Activated T-cell treated with anti-CD3 and anti-CD28 coated beads for 1 hour (primary cell): ENCODE data around the gene TCOF1.

ENCODE experiments used
- DNase-seq: peaks from one replicate; pipeline ENCODE4 v3.0.0-alpha.2; 2020; ENCODE audit warnings: low read depth

Gene TCOF1

DNA sequence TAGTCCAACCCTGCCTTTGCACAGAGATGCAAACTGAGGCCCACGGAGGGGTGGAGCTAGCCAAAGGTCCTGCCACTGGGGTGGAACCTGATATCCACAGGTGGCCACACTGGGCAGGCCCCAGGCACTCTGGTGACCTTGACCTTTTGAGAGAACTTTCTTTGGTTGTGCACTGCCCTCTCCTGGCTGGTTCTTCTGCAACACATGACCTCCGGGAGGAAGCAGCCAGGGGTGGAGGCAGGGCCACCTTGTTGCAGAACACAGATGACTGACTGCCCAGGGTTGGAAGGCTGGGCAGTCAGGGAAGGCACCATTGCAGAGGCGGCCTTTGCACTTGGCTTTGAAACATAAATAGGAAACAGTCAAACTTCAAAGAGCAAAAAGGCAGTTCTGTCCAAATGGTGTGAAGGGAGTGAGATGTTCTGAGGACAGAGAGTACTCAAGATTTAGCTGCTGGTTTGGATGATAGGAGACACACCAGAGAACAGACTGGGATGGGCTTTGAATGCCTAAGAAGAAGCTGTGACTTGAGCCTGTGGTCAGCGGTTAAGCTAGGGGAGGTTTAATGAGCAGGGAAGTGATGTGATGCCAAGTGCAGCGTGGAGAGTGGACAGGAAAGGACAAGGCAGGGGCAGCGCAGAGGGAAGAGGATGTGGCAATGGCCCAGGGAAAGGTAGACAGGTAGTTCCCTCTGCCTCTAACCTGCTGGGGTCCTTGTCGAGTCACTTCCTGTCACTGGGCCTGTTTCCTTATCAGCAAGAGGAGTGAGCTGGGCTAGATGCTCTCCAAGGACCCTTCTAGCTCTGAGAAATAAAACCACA, 6.8 kb upstream of the TCOF1 start:
- DNase-seq: peak; percentile 16

DNA sequence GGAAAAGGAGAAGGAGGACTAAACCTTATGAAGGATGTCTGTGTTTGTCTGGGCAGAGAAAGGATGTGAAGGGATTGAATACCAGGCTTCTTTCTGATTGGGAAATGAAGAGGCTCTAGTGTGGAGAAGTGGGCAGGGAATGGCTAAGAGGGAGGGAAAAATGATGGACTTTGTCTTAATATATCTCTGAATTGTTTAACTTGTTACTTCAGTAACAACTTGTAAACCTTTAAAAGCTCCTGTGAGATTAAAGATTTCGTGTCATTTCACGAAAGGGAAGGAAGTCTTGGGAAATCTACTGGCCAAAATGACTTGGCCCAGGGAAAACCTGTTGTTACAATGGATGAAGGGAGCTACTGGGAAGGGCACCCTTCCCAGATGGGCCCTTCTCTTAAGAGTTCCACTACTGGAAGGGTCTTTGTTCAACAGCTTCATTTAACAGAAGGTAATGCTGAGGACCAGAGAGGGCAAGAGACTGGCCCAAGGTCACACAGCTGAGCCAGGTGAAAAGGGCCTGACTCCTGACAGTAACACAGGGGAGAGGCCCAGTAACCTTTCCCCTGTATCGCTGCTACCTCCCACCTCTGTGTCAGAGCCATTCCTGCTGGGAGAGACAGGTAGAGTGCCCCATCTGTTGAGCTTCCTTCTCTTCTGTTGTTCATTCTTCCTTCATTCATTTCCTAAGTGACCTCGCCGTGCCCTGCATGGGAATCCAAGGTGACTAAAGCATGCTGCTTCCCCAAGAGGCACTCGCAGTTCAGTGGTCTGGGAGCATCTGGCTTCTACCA, 5.1 kb upstream of the TCOF1 start:
- no peak for DNase-seq

DNA sequence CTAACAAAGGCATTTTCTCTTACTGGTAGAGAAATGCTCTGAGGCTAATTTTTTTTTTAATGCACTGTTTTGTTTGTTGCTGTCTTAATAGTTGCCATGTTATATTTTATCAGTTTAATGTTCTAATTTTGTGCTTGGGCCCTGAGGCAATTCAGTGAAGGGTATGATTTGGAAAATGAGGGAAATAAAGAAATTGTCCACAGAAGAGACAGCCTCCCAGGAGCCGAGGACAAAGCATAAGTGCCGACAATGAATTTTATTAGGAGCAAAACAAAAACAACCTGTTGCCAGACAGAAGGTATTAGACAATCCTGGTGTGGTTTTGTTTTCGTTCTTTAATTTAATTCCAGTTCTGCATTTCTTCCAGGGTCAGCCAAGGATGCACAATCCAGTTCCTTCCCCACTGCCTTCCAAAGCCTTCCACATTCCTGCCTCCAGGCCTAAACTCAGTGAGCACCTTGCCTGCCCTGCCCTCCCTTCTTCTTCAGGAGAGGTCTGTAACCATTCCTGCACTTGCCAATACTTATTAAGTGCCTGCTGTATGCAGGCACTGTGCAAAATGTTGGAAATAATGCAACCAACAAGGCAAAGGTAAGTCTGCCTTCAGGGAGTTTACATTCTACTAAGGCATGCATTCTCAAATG, 4.3 kb upstream of the TCOF1 start:
- DNase-seq: no peak

DNA sequence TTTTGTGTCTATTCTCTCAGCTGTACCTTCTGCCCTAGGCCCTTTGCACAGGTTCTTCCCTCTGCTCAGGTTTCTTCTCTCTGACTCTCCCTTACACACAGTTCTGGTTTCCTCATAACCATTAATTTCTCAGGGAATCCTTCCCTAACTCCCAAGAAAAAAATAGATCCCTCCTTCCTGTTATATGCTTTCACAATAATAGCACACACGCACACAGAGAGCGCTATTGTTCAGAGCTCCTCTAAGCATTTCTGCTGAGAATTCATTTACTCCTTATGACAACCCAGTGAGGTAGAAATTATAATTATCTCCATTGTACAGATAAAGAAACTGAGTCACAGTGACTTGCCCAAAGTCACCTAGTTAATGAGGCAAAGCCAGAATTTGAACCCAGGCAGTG, 1.7 kb upstream of the TCOF1 start:
- DNase-seq: no peak

DNA sequence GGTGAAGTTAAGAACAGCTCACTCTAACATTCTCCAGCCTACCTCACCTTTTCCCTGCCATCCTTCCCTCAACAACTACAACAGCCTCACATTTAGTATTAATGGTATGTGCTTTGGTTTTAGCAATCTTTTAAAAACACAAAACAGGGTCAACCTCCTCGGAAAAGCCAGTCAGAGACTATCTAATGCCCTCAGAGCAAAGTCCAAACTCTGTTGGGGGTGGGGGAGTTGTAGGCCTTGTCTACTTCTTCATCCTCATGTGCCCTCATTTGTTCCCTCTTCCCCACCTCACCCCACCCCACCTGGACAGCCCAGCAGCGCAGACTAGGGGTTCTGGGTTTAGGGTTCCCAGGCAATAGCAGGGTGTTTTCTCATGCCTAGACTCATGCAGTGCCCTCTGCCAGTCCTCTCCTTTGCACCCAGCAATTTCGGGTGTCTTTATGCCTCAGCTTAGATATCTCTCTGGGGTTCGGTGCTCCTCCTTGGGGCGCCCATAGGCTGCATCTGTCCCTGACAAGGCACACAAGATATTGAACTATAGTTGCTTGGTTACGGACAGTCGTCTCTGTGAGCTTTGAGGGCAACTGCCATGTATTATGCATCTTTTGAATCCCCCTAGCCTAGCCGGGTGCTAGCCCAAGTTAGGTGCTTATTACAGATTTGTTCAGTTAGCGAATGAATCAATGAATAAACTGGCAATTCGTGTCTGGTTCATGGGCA, 762 bp upstream of the TCOF1 start:
- no peak for DNase-seq

DNA sequence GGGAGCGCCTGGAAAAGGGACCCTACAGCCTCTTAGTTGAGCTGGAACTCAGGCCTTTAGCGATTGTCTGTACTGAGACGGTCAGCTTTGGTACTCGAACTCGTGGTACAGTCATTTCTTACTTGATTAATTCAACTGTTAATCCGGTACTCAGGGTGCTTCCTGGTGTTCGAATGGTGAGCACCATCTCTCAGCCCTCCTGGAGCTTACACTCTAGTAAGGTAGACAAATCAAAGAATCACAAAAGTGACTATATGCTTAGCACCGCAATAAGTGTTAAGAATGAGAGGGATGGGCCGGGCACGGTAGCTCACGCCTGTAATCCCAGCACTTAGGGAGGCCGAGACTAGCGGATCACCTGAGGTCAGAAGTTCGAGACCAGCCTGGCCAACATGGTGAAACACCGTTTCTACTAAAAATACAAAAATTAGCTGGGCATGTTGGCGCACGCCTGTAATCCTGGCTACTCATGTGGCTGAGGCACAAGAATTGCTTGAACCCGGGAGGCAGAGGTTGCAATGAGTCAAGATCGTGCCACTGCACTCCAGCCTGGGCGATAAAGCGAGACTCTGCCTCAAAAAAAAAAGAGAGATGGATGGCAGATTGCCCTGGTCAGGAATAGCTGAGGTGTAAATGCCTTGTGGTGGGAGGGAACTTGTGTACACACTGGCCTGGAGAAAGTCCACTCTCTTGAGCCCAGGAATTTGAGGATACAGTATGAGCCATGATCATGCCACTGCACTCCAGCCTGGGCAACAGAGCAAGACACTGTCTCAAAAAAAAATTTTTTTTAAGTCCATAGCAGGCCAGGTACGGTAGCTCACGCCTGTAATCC, 981 bp downstream of the TCOF1 start:
- DNase-seq: no peak

DNA sequence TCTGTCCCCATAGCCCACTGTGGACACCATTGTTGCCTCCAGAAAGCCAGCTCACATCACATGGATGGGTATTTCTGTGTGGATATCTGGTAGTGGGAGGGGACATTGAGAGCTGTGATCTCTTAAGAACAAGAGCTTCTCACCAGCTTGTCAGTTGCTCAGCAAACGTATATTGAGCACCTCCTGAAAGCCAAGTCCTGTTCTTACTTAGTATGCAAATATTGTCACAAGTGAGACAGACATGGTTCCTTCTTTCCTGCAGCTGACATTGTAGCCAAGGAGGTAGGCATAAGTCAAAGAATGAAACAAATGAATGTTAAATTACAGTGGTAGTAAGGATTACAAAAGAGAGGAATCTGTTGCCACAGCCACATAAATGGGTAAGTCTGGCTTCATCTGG, 3.8 kb downstream of the TCOF1 start:
- DNase-seq: no peak

DNA sequence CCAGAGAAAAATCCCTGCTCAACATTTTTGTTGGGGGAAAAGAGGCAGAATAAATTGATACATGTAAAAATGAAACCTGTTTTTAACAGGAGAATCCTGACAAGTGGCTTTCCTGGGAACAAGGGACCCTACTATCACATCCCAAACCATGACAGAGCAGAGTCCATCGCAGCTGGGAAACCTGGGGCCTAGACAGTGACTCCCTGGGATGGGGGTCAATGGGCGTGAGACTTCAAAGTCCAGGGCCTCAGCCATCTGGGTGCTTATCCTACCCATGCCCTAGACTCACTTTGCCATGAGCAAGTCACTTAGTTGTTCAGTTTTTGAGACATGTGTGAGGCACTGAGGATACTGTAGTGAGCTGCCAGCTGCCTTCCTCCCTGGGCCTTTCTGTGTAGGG, 5.7 kb downstream of the TCOF1 start:
- no peak for DNase-seq

DNA sequence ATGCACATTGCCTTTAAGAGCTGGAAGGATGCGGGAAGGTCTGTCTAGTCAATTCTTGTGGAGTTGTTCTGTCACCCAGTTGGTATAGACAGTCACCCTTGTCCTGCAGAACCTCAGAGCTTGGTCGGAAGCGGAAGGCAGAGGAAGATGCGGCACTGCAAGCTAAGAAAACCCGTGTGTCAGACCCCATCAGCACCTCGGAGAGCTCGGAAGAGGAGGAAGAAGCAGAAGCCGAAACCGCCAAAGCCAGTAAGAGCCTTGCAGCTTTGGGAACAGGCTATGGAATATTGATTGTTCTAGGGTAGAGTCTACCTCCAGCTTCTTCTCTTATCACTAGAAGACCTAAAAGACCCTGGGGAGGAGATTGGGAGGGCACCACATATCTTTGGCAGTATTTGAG, 6.5 kb downstream of the TCOF1 start:
- DNase-seq: no peak

DNA sequence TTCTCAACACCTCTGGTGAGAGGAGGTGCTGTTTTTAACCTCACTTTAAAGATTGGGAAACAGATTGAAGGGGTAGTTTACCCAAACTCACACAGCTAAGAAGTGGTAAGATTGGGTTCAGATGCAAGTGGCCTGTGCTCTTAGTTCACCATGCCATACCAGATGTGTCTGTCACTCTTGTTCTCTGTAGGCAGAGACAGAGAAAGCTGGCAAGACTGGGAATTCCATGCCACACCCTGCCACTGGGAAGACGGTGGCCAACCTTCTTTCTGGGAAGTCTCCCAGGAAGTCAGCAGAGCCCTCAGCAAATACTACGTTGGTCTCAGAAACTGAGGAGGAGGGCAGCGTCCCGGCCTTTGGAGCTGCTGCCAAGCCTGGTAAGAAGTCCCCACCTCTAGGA, 11.0 kb downstream of the TCOF1 start:
- no peak for DNase-seq

DNA sequence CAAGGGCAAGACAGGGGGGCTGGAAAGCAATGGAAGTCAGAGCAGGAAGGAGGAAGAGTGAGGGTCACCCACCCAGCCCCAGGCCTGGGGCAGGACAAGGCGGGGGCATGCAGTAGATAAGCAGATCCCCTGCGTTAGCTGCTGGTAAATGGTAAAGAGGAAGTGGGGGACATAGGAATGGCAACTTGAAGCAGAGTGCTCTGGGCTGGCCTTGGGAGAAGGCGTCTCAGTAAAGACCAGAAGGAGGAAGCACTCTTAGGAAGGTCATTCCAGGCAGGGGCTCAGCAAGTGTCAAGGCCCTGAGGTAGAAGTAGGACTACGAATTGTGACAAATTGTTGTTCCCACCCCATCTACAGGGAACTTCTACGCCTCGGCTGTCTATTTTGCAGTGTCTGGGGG, 15.1 kb downstream of the TCOF1 start:
- no peak for DNase-seq

DNA sequence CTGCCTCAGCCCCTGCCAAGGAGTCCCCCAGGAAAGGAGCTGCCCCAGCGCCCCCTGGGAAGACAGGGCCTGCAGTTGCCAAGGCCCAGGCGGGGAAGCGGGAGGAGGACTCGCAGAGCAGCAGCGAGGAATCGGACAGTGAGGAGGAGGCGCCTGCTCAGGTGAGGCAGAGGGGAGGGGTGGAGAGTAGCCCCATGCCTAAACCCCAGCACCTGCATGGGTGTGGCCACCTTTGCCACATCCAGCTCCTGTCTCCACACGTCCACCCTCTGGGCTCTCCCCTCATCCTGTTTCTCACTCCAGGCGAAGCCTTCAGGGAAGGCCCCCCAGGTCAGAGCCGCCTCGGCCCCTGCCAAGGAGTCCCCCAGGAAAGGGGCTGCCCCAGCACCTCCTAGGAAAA, 17.2 kb downstream of the TCOF1 start:
- no peak for DNase-seq

DNA sequence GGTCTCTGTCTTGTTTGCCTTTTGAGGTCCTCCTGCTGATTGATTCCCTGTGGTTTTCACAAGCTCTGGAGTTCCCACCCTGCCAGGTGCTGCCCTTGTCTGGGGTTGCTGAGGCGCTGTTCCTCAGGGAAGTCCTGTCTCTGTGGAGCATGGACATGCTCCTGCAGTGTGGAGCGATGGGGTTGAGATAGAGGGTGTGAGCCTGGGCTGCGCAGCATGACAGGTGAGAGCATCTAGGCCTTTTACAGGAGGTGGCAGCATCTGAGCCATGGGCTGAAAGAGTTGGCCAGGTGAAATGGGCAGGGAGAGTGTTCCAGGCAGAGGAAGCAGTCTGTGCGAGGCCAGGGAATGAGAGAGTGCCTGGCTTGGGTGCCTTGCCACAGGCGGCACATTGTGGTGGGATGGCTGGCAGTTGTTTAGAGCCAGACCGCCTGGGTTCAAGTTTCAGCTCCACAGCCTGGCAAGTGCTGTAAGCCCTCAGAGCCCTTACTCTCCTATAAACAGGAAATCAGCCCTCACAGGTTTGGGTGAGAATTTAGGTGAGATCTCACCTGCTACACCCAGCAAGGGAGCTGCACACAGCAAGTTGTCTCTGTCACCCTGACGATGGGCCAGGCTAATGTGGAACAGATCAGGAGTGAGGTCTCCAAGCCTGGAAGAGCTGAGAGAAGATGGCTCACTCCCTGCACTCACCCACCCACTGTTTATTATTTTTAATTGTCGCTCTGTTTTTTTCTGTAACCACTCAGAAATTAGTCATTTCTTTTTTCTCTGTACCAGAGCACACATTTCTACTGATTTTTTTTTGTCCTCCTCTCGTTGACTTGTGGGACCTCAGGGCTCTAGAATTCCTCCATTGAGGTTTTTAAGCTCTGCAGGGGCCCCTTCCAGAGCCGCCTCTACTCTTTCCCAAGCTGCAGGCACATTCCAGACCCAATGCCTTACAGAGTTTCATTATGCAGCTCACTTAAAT, 19.6 kb downstream of the TCOF1 start:
- DNase-seq: no peak

DNA sequence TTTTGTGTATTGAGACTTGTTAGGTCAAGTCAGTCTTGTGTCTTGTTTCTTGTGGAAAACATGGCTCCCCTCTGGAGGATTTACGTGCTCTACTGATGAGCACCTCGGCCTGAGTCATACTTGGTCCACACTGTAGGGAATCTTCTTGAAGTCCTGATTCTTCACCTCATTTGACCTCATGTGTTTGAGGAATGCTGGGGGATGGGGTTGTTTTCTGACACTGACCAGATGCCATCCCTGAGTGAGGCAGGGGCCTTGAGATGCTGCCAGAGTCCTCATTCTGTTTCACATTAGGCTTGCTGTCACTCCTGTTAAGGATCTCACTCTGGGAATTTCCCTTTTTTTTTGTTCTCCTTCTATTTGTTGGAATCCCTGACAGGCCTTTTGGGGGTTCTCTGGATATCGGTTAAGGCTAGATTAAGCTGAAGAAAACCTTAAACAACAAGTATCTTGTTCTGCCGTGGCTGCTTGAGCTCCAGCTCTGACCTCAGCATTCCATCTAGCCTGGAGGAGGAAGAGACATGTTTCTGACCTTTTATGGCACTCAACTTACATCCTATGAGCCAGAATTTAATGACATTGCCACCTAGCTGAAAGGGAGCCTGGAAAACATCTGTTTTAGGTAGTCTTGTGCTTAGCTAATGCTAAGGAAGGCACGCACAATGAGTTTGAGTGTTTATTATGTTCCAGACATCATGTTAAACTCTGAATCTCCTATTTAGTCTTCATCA, 20.6 kb downstream of the TCOF1 start:
- no peak for DNase-seq

DNA sequence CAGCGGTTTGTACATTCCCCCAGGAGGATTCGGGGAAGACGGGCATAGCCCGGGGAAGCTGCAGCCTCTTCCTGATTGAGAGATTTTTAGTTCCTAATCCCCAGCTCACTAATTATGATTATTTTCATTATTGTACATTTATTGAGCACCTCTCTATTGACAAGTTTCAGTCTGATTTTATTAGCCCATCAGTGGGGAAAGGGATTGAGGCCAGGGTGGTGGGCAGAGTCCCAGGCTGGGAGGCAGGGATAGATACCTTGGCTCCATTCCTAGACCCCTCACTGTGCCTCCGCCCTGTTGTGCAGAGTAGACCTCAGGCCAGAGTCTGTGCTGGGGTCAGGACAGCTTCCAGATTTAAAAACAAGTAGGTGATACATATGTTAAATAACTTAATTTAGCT, 27.2 kb downstream of the TCOF1 start:
- DNase-seq: no peak

DNA sequence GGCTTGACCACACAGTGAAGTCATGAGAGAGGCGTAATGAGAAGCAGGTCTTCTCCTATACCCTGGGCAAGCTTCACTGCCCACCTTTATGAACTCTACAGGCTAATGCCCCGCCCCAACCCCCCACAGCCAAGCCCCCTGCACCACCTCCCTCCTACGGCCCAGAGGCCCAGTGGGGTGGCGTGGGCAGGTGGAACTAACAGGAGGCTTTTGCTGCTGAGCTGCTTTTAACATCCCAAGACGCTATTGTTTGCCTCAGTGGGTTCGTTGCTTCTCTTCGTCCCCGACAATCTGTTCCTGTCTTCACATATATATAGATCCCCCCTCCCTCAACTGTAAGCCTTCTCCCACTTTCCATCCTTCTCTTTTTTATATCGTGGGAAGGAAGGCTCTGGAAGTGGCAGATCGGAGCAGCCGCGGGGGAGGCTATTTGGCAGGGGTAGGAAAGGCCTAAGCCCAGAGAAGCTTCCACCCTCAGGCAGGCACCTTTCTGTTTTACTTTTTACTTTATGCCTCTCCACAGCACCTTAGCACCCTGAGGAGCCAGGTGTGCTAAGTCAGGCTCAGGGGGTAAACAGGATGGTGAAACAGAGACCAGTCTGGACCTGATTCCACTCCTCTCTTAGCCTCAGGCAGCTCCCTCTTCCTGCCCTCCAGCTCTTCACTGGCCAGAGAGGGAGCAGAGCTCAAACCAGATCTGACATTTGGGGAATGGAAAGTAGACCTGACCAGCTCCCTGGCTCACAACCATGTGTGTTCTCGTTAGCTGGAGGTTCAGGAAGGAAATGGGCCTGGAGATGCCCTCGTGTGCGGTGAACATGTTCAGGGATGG, 28.7 kb downstream of the TCOF1 start:
- no peak for DNase-seq

DNA sequence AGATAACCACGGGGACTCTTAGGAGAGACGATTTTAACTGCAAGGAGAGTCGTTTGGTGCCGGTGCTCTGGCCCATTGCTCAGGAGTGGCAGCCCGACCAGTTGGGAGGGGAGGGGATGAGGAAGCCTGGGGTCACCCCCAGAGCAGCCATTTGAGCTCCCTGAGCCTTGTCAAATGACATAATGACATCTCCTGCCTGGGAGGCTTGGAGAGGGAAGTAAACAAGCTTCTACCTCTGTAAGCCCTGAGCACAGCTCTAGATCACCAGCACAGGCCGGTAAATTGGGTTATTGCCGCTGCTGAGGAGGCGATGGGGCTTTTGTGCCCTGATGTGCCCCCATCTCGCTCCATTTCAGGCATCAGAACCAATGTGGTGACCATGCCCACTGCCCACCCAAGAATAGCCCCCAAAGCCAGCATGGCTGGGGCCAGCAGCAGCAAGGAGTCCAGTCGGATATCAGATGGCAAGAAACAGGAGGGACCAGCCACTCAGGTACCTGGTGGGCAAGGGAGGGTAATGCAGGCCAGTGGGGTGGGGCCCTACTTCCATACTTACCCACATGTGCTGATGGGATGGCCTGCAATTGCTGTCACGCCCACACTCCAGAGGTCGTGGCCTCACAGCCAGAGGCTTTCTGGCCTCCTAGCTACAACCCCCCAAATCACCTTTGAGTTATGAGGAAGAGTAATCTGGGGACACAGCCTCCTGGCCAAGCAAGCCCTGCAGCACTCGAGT, 32.2 kb downstream of the TCOF1 start:
- DNase-seq: no peak
